HEK293 (cell line): ENCODE data around the gene BIRC7.

Experiments
- EGR2 ChIP-seq: fragments of 450-650 bp; formaldehyde crosslinking; IDR thresholded peaks from 2 replicates; pipeline ENCODE4 v1.5.1; 2016; ENCODE audit warnings: low read depth, missing biosample characterization, missing genetic modification characterization
- HOXA7 ChIP-seq: sonication (generic); formaldehyde crosslinking; IDR thresholded peaks from 2 replicates; pipeline ENCODE4 v1.8.1; 2022; ENCODE audit warnings: missing genetic modification reagents, borderline replicate concordance
- MEIS1 ChIP-seq: sonication (generic); formaldehyde crosslinking; IDR thresholded peaks from 2 replicates; pipeline ENCODE4 v1.8.1; 2022; ENCODE audit warnings: missing genetic modification reagents, mild to moderate bottlenecking, borderline replicate concordance
- MYNN ChIP-seq: fragments of 450-650 bp; formaldehyde crosslinking; IDR thresholded peaks from 2 replicates; pipeline ENCODE4 v1.5.1; 2016; ENCODE audit warnings: missing biosample characterization, missing genetic modification characterization, borderline replicate concordance
- PRDM1 ChIP-seq: fragments of 450-650 bp; formaldehyde crosslinking; IDR thresholded peaks from 2 replicates; pipeline ENCODE4; 2016; ENCODE audit warnings: missing biosample characterization, missing genetic modification characterization
- SETDB1 ChIP-seq: IDR thresholded peaks from one replicate; pipeline ENCODE4 v1.6.1; 2017; ENCODE audit warnings: mild to moderate bottlenecking, low read length, moderate library complexity, mixed read lengths; ENCODE audit not compliant: insufficient read length
- WT1 ChIP-seq: fragments of 450-650 bp; formaldehyde crosslinking; IDR thresholded peaks from 2 replicates; pipeline ENCODE4 v1.5.1; 2016; ENCODE audit warnings: missing biosample characterization, missing genetic modification characterization
- ZFP41 ChIP-seq: fragments of 450-650 bp; formaldehyde crosslinking; IDR thresholded peaks from 2 replicates; pipeline ENCODE4 v1.5.1; 2016; ENCODE audit warnings: missing biosample characterization, missing genetic modification characterization, borderline replicate concordance
- ZIC2 ChIP-seq: fragments of 450-650 bp; formaldehyde crosslinking; IDR thresholded peaks from 2 replicates; pipeline ENCODE4 v1.5.1; 2016; ENCODE audit warnings: missing biosample characterization, missing genetic modification characterization
- ZNF157 ChIP-seq: fragments of 450-650 bp; formaldehyde crosslinking; IDR thresholded peaks from 2 replicates; pipeline ENCODE4 v1.5.1; 2016; ENCODE audit warnings: missing biosample characterization, missing genetic modification characterization
- ZNF174 ChIP-seq: fragments of 450-650 bp; formaldehyde crosslinking; IDR thresholded peaks from 2 replicates; pipeline ENCODE4 v1.5.0; 2017; ENCODE audit warnings: missing biosample characterization, mild to moderate bottlenecking, missing genetic modification characterization
- ZNF2 ChIP-seq: fragments of 450-650 bp; formaldehyde crosslinking; IDR thresholded peaks from 2 replicates; pipeline ENCODE4 v1.5.1; 2016; ENCODE audit warnings: missing biosample characterization, missing genetic modification characterization
- ZNF311 ChIP-seq: fragments of 450-650 bp; formaldehyde crosslinking; IDR thresholded peaks from 2 replicates; pipeline ENCODE4 v1.5.1; 2017; ENCODE audit warnings: missing biosample characterization, missing genetic modification characterization, borderline replicate concordance
- ZNF335 ChIP-seq: fragments of 450-650 bp; formaldehyde crosslinking; conservative IDR thresholded peaks from 2 replicates; pipeline ENCODE4 v1.5.1; 2016; ENCODE audit warnings: missing biosample characterization, missing genetic modification characterization
- ZNF350 ChIP-seq: fragments of 450-650 bp; formaldehyde crosslinking; IDR thresholded peaks from 2 replicates; pipeline ENCODE4 v1.5.0; 2017; ENCODE audit warnings: missing biosample characterization, mild to moderate bottlenecking, missing genetic modification characterization
- ZNF473 ChIP-seq: fragments of 450-650 bp; formaldehyde crosslinking; IDR thresholded peaks from 2 replicates; pipeline ENCODE4 v1.5.1; 2017; ENCODE audit warnings: missing biosample characterization, missing genetic modification characterization
- ZNF521 ChIP-seq: fragments of 450-650 bp; formaldehyde crosslinking; IDR thresholded peaks from 2 replicates; pipeline ENCODE4 v1.5.1; 2017; ENCODE audit warnings: missing biosample characterization, mild to moderate bottlenecking, missing genetic modification characterization
- ZNF555 ChIP-seq: fragments of 450-650 bp; formaldehyde crosslinking; conservative IDR thresholded peaks from 2 replicates; pipeline ENCODE4 v1.5.1; 2017; ENCODE audit warnings: missing biosample characterization, mild to moderate bottlenecking, missing genetic modification characterization, inconsistent platforms
- ZNF585B ChIP-seq: fragments of 450-650 bp; formaldehyde crosslinking; IDR thresholded peaks from 2 replicates; pipeline ENCODE4 v1.5.1; 2016; ENCODE audit warnings: missing biosample characterization, missing genetic modification characterization
- ZNF600 ChIP-seq: fragments of 450-650 bp; formaldehyde crosslinking; IDR thresholded peaks from 2 replicates; pipeline ENCODE4 v1.5.1; 2016; ENCODE audit warnings: missing biosample characterization, missing genetic modification characterization
- ZNF624 ChIP-seq: fragments of 450-650 bp; formaldehyde crosslinking; IDR thresholded peaks from 2 replicates; pipeline ENCODE4 v1.5.1; 2017; ENCODE audit warnings: missing biosample characterization, missing genetic modification characterization
- ZNF843 ChIP-seq: fragments of 450-650 bp; formaldehyde crosslinking; IDR thresholded peaks from 2 replicates; pipeline ENCODE4 v1.5.1; 2016; ENCODE audit warnings: missing biosample characterization, missing genetic modification characterization
- ZSCAN30 ChIP-seq: fragments of 450-650 bp; IDR thresholded peaks from 2 replicates; pipeline ENCODE4 v1.5.1; 2018; ENCODE audit warnings: missing biosample characterization, mild to moderate bottlenecking, missing genetic modification characterization, moderate library complexity
- TF ChIP-seq, protein P1 (sequence below): fragments of 450-650 bp; formaldehyde crosslinking; IDR thresholded peaks from 2 replicates; pipeline ENCODE4 v1.5.1; 2017; ENCODE audit warnings: missing biosample characterization, missing genetic modification characterization
- TF ChIP-seq, protein P2 (sequence below): fragments of 450-650 bp; formaldehyde crosslinking; IDR thresholded peaks from 2 replicates; pipeline ENCODE4 v1.5.1; 2016; ENCODE audit warnings: missing biosample characterization, missing genetic modification characterization
- TF ChIP-seq, protein P3 (sequence below): fragments of 450-650 bp; formaldehyde crosslinking; conservative IDR thresholded peaks from 2 replicates; pipeline ENCODE4 v1.5.1; 2016; ENCODE audit warnings: low read depth, missing biosample characterization, missing genetic modification characterization
- TF ChIP-seq, protein P4 (sequence below): fragments of 450-650 bp; formaldehyde crosslinking; IDR thresholded peaks from 2 replicates; pipeline ENCODE4 v1.5.1; 2016; ENCODE audit warnings: missing biosample characterization, missing genetic modification characterization
- TF ChIP-seq, protein P5 (sequence below): fragments of 450-650 bp; formaldehyde crosslinking; IDR thresholded peaks from 2 replicates; pipeline ENCODE4 v1.5.1; 2016; ENCODE audit warnings: missing biosample characterization, missing genetic modification characterization
- TF ChIP-seq, protein P6 (sequence below): fragments of 450-650 bp; formaldehyde crosslinking; IDR thresholded peaks from 2 replicates; pipeline ENCODE4 v1.5.1; 2017; ENCODE audit warnings: missing biosample characterization, mild to moderate bottlenecking, missing genetic modification characterization, moderate library complexity

BIRC7 gene

DNA sequence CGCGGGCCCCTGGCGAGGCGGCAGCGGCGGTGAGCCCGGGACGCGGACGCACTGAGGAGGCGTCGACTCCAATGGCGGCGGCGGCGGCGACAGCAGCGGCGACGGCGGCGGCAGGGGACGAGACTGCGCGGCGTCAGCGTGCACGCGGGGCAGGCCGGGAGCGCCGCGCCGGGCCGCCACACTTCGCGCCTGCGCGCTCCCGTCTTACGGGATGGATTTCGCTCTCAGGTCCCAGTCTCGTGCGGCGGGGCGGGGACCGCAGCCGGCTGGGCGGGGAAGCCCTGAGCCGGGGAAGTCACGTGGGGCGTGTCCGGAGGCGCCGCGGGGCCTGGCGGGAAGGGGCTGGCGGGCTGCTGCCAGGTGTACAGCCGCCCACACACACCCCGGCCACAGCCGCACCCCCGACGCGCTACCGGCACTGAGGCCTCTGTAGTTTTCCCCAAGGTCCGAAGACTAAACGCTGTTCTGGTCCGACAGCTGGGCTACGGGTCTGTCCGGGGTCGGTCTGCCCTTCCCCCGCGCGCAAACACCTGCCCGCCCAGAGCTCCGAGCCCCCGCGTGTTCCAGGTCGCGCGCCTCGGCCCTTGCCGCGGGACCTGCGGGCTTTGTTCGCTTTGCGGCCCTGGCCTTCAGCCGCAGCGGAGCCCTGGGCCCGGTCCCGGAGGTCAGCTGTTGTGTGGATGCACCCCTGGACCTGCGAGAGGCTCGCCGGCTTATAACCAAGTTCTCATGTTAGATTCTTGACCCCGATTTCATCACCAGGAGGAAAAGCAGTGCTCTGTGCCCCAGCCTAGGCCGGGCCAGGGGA lies 19.5 kb upstream of the BIRC7 start, which contains the start of gene YTHDF1 (continued):
- TF ChIP-seq, protein P1, sequence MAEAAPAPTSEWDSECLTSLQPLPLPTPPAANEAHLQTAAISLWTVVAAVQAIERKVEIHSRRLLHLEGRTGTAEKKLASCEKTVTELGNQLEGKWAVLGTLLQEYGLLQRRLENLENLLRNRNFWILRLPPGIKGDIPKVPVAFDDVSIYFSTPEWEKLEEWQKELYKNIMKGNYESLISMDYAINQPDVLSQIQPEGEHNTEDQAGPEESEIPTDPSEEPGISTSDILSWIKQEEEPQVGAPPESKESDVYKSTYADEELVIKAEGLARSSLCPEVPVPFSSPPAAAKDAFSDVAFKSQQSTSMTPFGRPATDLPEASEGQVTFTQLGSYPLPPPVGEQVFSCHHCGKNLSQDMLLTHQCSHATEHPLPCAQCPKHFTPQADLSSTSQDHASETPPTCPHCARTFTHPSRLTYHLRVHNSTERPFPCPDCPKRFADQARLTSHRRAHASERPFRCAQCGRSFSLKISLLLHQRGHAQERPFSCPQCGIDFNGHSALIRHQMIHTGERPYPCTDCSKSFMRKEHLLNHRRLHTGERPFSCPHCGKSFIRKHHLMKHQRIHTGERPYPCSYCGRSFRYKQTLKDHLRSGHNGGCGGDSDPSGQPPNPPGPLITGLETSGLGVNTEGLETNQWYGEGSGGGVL: no peak
- TF ChIP-seq ZNF311: no peak
- TF ChIP-seq MEIS1 (CRISPR knock-in tag): no peak
- peak; percentile 68; the same call in 1 of the 2 replicates for TF ChIP-seq ZNF843 (tag by site-specific recombination)
- TF ChIP-seq ZNF473 (tag by site-specific recombination): no peak
- TF ChIP-seq SETDB1: no peak
- TF ChIP-seq, protein P2, sequence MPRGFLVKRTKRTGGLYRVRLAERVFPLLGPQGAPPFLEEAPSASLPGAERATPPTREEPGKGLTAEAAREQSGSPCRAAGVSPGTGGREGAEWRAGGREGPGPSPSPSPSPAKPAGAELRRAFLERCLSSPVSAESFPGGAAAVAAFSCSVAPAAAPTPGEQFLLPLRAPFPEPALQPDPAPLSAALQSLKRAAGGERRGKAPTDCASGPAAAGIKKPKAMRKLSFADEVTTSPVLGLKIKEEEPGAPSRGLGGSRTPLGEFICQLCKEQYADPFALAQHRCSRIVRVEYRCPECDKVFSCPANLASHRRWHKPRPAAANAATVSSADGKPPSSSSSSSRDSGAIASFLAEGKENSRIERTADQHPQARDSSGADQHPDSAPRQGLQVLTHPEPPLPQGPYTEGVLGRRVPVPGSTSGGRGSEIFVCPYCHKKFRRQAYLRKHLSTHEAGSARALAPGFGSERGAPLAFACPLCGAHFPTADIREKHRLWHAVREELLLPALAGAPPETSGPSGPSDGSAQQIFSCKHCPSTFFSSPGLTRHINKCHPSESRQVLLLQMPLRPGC (tag by site-specific recombination): peak; percentile 29; the same call in 1 of the 2 replicates
- TF ChIP-seq ZNF350 (tag by site-specific recombination): no peak
- TF ChIP-seq ZNF521 (tag by site-specific recombination): no peak
- no peak for TF ChIP-seq WT1
- TF ChIP-seq, protein P3, sequence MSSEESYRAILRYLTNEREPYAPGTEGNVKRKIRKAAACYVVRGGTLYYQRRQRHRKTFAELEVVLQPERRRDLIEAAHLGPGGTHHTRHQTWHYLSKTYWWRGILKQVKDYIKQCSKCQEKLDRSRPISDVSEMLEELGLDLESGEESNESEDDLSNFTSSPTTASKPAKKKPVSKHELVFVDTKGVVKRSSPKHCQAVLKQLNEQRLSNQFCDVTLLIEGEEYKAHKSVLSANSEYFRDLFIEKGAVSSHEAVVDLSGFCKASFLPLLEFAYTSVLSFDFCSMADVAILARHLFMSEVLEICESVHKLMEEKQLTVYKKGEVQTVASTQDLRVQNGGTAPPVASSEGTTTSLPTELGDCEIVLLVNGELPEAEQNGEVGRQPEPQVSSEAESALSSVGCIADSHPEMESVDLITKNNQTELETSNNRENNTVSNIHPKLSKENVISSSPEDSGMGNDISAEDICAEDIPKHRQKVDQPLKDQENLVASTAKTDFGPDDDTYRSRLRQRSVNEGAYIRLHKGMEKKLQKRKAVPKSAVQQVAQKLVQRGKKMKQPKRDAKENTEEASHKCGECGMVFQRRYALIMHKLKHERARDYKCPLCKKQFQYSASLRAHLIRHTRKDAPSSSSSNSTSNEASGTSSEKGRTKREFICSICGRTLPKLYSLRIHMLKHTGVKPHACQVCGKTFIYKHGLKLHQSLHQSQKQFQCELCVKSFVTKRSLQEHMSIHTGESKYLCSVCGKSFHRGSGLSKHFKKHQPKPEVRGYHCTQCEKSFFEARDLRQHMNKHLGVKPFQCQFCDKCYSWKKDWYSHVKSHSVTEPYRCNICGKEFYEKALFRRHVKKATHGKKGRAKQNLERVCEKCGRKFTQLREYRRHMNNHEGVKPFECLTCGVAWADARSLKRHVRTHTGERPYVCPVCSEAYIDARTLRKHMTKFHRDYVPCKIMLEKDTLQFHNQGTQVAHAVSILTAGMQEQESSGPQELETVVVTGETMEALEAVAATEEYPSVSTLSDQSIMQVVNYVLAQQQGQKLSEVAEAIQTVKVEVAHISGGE: no peak
- peak; percentile 82 for TF ChIP-seq ZNF335
- TF ChIP-seq, protein P4, sequence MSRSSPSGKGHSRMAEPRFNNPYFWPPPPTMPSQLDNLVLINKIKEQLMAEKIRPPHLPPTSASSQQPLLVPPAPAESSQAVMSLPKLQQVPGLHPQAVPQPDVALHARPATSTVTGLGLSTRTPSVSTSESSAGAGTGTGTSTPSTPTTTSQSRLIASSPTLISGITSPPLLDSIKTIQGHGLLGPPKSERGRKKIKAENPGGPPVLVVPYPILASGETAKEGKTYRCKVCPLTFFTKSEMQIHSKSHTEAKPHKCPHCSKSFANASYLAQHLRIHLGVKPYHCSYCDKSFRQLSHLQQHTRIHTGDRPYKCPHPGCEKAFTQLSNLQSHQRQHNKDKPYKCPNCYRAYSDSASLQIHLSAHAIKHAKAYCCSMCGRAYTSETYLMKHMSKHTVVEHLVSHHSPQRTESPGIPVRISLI: no peak
- no peak for TF ChIP-seq ZNF157 (tag by site-specific recombination)
- TF ChIP-seq ZNF2 (tag by site-specific recombination): no peak
- TF ChIP-seq ZNF585B (tag by site-specific recombination): no peak
- no peak for TF ChIP-seq PRDM1
- peak; percentile 52; the same call in 1 of the 2 replicates for TF ChIP-seq ZNF600 (tag by site-specific recombination)
- TF ChIP-seq ZNF174: no peak
- no peak for TF ChIP-seq MYNN (tag by site-specific recombination)
- peak; percentile 7; the same call in 1 of the 2 replicates for TF ChIP-seq ZIC2
- TF ChIP-seq ZNF555 (tag by site-specific recombination): no peak
- no peak for TF ChIP-seq ZFP41 (tag by site-specific recombination)
- TF ChIP-seq ZNF624 (tag by site-specific recombination): no peak
- TF ChIP-seq, protein P5, sequence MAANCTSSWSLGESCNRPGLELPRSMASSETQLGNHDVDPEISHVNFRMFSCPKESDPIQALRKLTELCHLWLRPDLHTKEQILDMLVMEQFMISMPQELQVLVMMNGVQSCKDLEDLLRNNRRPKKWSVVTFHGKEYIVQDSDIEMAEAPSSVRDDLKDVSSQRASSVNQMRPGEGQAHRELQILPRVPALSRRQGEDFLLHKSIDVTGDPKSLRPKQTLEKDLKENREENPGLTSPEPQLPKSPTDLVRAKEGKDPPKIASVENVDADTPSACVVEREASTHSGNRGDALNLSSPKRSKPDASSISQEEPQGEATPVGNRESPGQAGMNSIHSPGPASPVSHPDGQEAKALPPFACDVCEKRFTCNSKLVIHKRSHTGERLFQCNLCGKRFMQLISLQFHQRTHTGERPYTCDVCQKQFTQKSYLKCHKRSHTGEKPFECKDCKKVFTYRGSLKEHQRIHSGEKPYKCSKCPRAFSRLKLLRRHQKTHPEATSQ (tag by site-specific recombination): peak; percentile 57; the same call in 1 of the 2 replicates
- no peak for TF ChIP-seq HOXA7 (CRISPR knock-in tag)
- TF ChIP-seq ZSCAN30 (tag by site-specific recombination): peak; percentile 57; the same call in 1 of the 2 replicates
- TF ChIP-seq, protein P6, sequence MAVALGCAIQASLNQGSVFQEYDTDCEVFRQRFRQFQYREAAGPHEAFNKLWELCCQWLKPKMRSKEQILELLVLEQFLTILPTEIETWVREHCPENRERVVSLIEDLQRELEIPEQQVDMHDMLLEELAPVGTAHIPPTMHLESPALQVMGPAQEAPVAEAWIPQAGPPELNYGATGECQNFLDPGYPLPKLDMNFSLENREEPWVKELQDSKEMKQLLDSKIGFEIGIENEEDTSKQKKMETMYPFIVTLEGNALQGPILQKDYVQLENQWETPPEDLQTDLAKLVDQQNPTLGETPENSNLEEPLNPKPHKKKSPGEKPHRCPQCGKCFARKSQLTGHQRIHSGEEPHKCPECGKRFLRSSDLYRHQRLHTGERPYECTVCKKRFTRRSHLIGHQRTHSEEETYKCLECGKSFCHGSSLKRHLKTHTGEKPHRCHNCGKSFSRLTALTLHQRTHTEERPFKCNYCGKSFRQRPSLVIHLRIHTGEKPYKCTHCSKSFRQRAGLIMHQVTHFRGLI (tag by site-specific recombination): peak; percentile 53; the same call in 1 of the 2 replicates
- TF ChIP-seq EGR2 (tag by site-specific recombination): peak; percentile 80
